Suppressor macrophage treated with lipopolysaccharide for 4 hours (primary cell): Measurements from ENCODE around the gene FPGS.
"Not testable (repeated sequence)": the region's sequence is repeated elsewhere in the genome, so short reads cannot be mapped to it uniquely, and the experiment has no call there.

Source experiments
- DNase-seq: peaks from one replicate; pipeline ENCODE4 v3.0.0-alpha.2; 2020

The FPGS gene

DNA sequence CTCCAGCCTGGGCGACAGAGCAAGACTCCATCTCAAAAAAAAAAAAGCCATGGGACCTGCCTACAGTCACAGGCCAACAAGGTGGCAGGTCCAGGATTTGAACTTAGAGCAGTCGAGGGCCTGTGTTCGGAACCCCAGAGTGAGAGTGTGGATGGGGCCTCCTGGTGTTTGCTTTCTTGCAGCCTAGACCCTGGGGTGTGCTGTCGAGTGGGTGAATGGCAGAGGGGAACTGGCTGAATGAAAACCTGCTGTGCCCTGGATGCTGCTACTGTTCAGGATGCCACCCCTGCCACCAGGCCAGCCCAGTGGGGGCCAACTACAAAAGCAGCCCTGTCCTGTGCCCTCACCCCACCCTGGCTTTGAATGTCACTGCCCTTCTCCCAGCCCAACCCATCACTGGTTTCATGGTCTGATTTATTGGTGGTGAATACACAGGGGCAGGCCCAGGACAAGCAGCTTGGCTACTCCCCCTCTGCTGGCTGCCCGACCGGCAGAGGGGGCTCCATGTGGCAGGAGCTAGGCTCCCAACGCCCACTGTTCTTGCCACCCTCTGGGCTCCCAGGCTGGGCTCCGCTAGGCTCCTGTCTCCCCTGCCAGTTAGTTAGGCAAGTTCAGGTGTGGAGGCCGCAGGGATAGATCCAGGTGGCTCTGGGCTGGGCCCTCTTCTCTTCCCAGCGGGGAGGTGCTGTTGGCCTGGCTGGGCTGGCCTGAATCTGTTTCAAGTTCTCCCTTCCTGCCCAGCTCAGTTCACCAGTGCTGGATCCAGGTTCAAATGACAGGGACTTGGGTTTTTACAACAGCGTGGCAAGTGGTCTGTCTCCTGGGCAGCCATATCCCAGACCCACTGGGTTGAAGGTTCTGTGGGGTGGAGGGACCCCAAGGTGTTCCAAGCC lies 12.2 kb downstream of the FPGS start:
- DNase-seq: no peak

DNA sequence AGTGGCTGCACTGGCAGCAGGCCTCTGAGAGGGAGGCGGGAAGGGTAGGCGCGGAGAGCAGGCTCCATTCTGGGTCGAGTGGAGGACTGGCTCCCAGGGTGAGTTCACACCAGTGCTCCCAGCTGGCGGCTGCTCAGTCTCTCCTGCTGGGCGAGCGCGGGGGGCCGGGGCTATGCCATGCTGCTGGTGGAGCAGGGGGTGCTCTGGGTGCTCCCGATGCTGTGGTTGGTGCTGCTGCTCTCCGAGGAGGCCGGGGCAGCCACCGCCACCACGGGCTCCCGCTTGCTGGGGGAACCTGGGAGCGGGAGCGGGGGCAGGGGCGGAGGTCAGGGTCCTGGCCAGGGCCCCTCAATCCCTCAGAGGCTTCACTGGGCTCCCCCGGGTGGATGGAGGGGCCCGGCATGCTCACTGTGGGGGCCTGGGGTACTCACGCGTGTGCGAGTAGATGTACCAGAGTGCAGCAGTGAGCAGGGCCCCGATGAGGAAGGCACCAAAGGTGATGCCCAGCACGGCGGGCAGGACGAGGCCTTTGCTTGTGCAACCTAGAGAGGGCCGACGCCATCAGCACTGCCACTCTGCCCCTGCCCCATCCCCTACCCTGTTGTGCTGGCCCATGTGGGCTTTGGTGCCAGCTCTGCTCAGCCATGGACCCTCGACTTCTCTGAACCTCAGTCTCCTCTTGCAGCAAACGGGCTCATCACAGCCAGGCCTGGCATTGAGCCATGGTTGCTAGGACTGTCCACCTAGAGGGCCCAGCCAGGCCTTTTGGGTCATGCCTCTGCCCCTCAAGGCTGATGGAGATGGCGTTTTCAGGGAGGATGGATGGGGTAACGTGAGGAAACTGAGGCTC lies 13.1 kb downstream of the FPGS start:
- DNase-seq: no peak

DNA sequence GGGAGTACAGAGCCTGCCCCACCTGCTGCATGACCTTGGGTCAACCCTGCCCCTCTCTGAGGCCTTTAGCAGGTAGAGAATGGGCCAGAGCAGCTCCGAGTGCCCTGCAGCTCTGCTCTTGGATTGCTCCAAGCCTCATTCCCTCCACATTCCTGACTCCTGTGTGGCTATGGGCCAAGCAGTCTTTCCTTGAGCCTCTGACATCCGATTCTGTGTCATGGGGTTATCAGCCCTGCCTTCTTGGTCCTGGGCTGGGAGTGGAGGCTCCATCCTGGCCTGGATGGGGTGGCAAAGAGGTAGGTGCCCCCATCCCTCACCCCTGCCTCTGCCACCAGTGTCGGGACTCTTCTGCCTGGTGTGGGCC lies 13.7 kb downstream of the FPGS start:
- DNase-seq: no peak

DNA sequence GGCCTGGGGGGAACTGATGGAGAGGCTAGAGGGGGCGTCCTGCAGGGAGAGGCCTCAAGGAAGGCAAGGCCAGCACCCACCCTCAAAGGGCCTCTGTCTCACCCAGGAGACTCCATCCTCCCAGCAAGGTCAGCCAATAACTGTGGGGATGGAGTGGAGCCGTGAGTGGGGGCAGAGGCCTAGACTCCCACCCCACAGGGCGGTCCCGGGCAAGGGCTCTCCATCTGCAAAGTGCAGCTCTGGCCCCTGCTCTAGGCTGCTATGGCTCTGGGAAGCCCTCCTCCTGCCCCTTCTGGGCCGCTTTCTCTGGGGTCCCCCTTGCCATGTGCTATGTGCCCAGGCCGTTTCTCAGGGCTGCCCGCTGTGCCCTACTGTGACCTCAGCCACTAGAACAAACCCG lies 14.0 kb downstream of the FPGS start:
- no peak for DNase-seq

DNA sequence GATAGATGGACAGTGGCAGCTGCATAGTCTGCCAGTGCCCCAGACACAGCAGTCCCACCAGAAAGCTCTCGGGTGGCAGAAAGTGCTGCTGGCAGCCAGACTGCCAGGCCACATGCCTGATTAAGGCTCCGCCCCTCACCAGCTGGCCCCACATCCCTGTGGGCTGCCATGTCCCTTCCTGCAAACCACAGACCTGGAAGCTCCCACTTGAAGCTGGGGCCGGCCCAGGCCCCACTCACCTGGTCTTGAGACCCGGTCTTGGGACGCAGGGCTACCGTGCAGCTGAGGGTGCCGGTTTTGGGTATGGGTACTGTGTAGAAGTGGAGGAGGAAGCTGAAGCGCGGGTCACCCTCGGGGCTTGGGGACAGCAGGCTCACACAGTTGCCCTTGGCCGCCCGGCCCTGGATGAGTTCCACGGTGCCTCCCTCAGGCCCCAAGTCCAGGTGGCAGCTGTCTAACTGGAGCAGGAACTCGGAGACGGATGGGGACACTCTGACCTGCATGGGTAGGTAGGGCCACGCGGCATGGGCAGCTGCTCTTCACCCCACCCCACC lies 15.3 kb downstream of the FPGS start:
- DNase-seq: no peak

DNA sequence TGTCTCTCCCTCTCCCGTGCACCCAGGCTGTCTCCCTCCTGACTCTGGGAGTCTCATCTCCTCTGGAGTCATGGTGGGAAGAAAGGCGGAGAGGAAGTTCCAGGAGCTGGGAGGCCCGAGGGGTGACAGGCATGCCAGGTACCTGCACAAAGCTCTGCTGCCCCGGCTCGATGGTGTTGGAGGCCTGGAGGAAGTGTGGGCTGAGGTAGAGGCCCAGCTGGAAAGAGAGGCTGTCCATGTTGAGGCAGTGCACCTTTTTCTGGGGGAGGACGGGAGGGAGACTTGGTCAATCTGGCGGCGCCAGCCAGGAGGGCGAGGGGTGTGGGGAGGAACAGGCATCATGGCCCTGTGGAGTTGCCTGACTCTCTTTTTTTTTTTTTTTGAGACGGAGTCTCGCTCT lies 15.9 kb downstream of the FPGS start:
- no peak for DNase-seq

DNA sequence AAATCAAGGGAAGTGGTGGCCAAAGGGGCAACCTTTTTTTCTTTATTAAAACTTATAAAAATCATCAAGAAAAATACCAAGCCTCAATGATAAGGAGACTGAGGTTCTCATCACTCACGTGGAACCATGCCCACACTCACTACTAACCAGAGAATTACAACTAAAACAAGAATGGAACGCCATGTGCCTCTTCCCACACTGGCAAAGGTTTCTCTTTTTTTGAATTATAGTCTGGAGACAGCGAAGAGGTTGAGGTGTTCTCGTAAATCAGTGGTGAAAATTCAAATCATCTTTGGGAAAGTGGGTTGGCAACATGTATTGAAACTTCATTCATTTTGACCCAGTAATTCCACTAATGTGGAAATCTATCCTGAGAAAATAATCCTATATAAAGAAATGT lies 19.4 kb downstream of the FPGS start:
- no peak for DNase-seq

DNA sequence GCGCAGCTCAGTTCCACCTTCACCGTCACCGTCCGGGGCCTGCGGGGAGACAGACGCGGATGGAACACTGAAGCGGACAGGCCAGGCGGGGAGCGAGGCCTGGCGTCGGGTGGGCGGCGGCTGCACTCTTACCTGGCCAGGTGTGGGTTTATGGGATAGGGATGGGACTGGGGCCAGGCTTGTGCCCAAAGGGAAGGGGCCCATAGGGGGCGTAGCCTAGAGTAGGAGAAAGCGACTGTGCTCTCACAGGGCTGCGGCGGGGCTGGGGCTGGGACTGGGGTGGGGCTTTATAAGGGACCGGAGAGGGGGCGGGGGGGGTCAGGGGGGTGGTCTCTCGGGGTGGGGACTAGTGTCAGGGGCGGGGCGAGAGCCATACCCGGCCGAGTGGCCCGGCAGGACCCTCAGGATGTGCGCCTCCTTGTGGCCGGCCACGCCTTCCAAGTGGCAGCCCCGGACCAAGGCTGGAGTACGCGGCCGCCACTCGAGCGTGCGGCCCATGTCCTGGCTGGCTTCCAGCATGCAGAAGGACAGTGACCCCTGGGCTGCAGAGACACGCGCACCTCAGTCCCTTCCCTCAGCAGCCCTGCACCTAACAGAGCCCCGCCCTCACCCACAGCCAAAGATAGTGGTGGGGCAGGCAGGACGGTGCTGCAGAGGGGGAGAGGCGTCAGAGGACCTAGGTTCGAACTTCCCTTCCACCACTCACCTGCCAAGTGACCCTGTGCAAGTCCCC lies 22.8 kb downstream of the FPGS start:
- DNase-seq: no peak

DNA sequence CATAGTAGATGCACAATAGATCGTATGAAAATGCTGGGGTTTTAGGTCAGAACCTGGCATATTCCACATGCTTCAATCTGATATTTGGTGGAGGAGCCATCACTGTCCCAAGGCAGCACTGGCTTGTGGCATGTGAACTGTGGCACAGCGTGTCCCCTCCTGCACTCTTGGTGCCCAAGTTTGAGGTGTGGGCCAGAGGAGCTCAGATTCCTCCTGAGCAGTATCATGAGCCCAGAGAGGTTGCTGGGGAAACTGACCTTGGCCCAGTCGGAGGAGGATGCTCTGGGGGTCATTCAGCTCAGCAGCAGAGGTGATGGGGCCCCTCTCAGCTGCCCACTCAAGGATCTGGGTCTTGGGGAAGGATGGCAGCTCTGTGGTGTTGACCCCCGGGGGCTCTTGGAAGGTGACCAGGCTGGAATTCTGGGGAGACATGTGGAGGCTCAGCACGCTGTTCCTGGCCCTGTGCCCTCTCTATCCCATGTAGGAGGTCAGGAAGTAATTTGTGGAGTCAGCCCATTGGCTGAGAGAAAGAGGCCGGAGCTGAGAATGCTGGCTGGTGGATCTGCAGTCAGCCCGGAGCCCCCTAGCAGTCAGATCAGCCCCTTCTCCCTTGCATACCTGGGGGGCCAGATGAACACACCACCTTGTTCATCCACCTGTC lies 23.7 kb downstream of the FPGS start:
- DNase-seq: no peak

DNA sequence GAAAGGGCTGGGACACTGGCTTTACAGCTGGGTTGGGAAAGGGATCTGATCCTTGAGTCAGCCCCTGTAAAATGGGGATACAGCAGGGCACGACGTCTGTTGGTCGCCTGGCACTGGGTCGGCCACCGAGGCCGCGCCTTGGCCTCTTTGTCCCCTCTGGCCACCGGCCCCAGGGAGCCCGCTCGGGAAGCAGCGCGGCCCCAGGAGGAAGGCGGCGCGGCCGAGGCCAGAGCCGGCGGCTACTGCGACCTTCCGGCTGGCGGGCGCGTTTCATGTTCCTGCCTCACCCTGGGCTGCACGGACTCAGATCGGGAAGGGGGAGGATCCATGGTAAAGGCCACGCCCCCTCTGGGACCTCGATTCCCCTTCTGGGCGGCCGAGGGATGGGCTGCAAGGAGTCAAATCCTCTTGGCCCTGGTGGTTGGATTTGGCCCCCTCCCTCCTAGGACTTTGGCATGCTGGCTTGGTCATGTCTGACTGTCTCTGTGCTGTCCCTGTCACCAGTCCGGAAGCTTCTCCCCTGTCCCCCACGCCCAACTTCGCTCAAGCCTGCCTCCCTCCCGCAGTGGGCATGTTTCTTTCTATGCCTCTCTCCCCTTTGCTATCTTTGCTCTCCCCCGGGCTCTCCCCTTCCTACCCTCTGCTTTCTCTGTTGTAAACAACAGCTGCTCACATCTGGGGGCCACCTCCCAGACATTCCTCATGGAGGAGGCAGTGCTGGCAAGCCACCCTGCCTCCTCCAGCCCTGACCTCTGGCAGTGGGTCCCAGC lies 25.8 kb downstream of the FPGS start:
- DNase-seq: peak; percentile 78

DNA sequence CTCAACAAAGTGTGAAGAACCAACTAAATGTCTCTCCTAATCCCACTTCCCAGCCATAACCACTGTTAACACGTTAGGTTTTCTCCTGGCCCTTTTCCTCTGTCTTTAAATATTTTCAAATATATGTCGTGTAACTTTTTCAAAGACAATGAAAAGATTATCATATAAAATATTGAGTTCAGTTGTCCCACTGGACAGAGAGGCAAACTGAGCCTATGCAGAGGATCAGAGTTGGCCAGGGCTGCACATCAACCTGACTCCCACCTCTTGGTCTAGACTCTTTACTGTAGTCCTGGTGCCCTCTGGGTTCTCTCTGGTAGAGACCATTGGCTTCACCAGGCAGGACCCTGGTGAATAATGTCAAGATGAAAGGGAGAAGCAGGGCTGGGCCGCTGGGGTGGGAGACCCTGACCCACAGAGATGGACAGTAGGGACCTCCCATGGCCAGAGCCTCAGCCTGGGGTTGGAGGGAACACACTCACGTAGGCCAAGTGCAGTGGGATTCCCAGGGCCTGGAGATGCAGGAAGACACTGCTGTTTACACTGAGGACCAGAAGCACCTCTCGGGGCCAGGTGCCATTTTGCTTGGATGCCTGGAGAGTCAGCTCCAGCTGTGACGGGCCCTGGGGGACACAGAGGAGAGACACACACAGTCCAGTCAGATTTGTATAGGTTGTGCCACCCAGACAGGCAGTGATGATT lies 26.7 kb downstream of the FPGS start:
- no peak for DNase-seq

DNA sequence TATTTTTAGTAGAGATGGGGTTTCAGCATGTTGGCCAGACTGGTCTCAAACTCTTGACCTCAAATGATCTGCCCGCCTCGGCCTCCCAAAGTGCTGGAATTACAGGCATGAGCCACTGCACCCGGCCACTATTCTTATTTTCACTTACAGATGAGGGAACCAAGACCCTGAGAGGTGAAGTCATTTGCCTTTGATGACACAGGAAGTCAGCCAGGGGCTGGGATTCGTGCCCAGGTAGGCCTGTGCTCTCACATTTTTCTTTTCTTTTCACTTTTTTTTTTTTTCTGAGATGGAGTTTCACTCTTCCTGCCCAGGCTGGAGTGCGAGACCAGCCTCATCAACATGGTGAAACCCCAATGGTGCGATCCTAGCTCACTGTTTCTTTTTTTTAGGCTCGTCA lies 29.6 kb downstream of the FPGS start:
- no peak for DNase-seq

DNA sequence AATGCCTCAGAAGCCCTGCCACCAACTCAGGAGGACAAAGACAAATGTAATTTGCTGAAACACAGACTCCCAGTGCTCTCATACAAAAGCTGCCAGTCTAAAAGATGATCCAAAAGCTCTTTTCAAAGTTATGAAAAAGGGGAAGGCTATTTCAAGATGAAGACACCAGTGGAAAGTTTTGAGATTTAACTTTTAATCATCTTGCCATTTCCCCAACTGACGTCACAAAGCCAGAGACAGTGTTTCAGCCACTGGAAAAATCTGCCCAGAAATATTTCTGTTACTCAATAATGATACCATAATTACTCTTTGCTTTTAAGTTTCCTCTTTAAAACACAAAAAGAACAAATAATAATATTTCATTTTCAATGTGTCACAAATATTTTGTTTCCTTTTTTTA lies 30.9 kb downstream of the FPGS start:
- DNase-seq: peak; percentile 95

DNA sequence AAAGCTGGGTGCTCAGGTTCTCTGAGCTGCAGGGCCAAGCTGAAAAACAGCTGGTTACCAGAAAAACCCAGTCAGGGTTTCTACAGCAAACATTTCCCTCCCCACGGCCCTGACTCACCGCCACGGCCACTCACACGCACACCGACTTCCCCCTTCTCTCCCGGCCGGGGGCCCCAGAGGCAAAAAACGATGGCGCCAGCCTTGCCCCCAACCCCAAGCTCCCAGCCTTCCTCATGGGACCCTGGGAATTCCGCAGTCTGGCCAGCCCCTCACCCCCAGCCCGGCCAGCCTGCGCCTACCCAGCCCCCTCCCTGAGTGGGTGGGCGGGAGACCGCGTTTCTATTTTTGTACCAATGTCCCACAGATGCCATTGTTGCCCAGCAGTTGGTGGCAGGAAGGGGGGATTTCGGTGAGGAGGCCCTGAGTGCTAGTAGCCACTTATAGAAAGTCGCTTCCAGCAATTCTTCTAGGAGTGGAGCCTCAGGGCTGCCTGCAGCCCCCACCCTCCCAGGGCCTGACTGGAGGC lies 33.4 kb downstream of the FPGS start:
- DNase-seq: peak; percentile 92

DNA sequence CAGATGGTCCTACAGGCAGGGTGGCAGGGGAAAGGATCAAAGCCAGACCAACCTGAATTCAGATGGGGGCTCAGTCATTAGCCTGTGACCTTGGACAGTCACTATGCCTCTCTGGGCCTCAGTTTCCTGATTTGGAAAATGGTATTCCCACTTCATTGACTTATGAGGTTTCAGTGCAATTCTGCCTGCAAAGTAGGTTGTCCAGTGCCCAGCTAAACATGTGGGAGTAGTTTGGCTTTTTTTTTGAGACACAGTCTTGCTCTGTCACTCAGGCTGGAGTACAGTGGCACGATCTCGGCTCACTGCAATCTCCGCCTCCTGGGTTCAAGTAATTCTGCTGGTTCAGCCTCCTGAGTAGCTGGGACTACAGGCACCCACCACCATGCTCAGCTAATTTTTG lies 33.9 kb downstream of the FPGS start:
- DNase-seq: not testable (repeated sequence)

DNA sequence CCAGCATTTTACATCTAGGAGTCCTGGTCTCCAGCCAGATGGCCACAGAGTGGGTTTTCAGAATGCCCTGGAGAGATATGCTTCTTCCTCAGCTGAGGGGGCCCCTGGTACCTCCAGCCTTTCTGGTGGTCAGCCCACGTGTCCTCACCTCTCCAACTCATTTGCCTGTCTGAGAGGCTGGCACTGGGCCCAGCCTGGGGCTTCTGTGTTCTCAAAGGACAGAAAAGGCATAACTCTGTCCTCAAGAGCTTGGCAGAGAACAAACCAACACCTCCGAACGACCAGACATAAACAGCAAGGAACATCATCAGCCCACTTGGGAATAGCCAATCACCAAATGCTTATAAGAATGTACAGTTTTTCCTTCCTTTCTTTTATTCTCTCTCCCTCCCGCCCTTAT lies 34.7 kb downstream of the FPGS start:
- no peak for DNase-seq

DNA sequence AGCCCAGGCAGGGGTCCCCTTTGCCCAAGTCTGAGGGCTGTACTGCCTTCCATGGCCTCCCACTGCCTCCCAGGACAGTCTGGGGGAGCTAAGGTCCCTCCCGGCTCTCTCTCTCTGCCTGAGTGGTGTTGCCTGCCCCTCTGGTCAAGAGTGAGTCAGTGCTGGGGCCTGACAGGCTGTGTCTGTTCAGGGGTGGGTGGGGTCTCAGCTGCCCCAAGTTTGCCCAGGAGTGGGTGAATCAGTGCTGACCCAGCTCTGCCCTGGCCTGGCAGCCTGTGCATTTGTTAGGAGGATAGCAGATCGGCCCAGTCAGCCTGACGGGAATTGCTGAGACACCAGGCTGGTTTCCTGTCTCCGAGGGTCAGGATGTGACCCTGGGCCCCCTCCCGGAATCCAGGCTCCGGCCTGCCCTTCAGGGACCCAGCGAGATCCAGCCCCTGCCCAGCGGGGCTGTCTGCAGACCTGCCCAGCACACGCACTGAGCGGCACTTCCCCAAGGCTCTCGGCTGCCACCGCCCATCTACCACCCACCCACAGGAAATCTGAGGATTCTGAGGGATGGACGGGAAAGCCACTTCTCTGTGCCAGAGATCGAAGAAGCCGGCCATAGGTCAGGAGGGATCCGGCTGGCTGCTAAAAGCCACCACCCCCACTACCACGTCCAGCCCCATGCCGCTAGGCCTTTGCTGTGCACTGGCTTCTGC lies 35.8 kb downstream of the FPGS start:
- DNase-seq: peak; percentile 96

DNA sequence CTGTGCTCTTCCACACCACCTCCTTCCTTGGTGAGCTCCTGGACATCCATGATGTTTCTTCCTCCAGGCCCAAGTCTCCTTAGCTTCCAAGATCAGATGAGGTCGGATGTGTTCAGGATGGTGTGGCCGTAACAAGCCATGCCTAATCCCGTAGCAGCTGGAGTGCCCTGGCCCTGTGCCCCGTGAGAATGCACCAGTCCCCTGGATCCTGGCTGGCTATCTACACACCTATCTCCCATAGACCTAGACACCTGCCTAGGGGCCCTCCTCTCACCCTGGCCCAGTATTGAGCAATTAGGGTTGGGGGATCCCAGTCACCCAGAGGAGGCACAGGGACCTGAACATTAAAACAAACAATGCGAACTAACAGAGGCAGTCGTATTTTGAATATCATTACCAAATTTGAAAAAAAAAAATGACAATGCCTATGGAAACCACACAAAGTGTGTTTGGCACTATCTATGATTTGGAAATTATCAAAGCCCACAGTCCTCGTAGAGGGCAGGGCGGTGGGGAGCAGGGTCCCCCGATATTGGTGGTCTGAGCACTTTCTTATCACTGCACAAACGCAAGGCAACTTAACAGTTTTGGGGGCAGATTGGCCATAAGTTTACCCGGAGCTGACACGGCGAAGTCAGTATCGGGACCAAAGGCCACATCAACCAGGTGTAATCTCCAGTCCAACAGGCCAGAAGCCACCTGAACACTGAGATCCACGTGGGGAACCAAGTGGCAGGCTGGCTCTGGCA lies 38.6 kb downstream of the FPGS start:
- no peak for DNase-seq

DNA sequence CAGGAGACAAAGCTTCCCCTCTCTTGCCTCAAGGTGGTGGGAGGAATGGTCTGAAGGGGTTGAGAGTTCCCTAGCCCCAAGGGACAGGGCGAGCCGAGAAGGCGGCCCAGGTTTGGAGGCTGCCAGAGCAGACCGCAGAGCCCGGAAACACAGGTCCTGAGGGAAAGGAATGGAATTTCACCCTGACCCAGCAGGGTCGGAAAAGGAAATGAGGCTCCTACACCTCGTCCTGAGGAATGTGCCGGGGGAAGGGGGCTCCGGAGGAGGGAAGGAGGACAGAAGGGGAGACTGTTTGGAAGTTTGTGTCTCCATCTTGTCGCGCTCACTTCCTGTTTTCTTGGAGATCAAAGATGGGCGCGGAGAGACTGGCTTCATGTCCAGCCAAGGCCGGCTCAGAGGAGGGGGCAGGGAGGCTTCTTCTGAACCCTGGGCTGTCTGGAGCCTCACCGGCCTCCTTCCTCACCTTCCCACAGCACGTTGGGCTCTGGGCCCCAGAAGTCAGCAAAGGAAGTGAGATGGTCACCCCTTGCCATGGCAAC lies 42.2 kb downstream of the FPGS start:
- DNase-seq: no peak
